BJ (cell line): ENCODE results near the gene S100A3. TPM values are rescaled to one million over a fixed set of nuclear protein-coding genes. Genes with fewer than 3 reads are reported as not detected.
"Not testable (repeated sequence)": the region's sequence is repeated elsewhere in the genome, so short reads cannot be mapped to it uniquely, and the experiment has no call there.

ENCODE experiments used
- CTCF ChIA-PET: fragments of 350-600 bp; formaldehyde crosslinking; extraction: SDS; loops from one replicate; lab custom pipeline; 2021; ENCODE audit warnings: antibody characterized with exemption, inconsistent platforms; lab: Yijun Ruan, JAX
- POLR2A ChIA-PET: fragments of 300-600 bp; sonication (Branson Sonifier 250); formaldehyde crosslinking; extraction: SDS; loops from one replicate; lab custom pipeline; 2021; ENCODE audit warnings: antibody characterized with exemption; lab: Charles Lee
- DNase-seq: peaks from one replicate; pipeline ENCODE4 v3.0.0-alpha.2; 2011; ENCODE audit warnings: low read depth
- H3K27me3 ChIP-seq: 2 replicates; pipeline ENCODE4 v1.6.0; 2011; ENCODE audit warnings: low read length; ENCODE audit not compliant: control insufficient read depth, insufficient read depth
- H3K36me3 ChIP-seq: 2 replicates; pipeline ENCODE4 v1.5.1; 2011; ENCODE audit warnings: low read length; ENCODE audit not compliant: control insufficient read depth, insufficient read depth
- H3K4me3 ChIP-seq: 2 replicates; pipeline ENCODE4 v1.5.1; 2011; ENCODE audit warnings: low read depth, mild to moderate bottlenecking, control low read depth, low read length
- polyA plus RNA-seq: library from polyadenylated mRNA; depleted of rRNA; stranded (reverse); fragments of >200 nt; gene quantifications from 2 replicates; pipeline ENCODE4 v1.2.3, GENCODE V29; 2011
- TF ChIP-seq, protein P1 (sequence below): IDR thresholded peaks from 2 replicates; pipeline ENCODE4 v1.5.1; 2011; ENCODE audit warnings: low read depth, mild to moderate bottlenecking, control low read depth, inconsistent platforms, low read length, moderate library complexity; ENCODE audit not compliant: insufficient read depth

S100A3 gene
- polyA plus RNA-seq, 1 experiment = 9.5 TPM

DNA sequence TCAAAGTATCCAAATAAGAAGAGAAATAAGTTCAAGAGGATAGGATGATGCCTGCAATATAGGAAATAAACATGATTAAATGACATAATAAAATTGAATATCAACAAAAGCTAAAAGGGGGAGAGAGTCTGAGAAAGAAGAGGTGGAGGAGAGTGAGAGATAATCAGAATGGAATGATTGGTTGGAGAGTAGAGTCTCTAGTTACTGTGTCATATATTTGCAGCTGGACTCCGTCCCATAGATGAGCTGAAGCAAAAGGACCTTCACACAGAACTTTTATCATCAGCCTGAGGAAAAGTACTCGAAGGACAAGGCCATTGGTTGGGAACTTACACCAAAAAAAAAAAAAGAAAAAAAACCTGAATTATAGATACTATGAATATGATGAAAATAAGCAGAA lies 39.4 kb upstream of the S100A3 start:
- H3K36me3 ChIP-seq = no peaks in the 10 kb centered on the region
- H3K4me3 ChIP-seq = no peak overlapping the region
- ChIA-PET CTCF (interaction anchor here (0.6 kb wide), 1 partner anchor 161 kb away, joined by 3 read pairs; no protein-coding TSS in a partner anchor), POLR2A (no interaction called here)
- no peak for DNase-seq
- TF ChIP-seq, protein P1, sequence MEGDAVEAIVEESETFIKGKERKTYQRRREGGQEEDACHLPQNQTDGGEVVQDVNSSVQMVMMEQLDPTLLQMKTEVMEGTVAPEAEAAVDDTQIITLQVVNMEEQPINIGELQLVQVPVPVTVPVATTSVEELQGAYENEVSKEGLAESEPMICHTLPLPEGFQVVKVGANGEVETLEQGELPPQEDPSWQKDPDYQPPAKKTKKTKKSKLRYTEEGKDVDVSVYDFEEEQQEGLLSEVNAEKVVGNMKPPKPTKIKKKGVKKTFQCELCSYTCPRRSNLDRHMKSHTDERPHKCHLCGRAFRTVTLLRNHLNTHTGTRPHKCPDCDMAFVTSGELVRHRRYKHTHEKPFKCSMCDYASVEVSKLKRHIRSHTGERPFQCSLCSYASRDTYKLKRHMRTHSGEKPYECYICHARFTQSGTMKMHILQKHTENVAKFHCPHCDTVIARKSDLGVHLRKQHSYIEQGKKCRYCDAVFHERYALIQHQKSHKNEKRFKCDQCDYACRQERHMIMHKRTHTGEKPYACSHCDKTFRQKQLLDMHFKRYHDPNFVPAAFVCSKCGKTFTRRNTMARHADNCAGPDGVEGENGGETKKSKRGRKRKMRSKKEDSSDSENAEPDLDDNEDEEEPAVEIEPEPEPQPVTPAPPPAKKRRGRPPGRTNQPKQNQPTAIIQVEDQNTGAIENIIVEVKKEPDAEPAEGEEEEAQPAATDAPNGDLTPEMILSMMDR = no peak
- no peaks in the 10 kb centered on the region for H3K27me3 ChIP-seq

DNA sequence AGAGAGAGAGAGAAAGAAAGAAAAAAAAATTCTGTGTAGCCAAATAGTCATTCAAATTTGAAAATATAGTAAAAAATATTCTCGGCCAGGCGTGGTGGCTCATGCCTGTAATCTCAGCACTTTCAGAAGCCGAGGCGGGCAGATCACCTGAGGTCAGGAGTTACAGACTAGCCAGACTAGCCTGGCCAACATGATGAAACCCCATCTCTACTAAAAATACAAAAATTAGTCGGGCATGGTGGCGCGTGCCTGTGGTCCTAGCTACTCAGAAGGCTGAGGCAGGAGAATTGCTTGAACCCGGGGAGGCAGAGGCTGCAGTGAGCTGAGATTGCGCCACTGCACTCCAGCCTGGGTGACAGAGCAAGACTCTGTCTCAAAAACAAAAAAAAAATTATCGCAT lies 39.0 kb upstream of the S100A3 start:
- CTCF ChIA-PET, DNase-seq: not testable (repeated sequence)

DNA sequence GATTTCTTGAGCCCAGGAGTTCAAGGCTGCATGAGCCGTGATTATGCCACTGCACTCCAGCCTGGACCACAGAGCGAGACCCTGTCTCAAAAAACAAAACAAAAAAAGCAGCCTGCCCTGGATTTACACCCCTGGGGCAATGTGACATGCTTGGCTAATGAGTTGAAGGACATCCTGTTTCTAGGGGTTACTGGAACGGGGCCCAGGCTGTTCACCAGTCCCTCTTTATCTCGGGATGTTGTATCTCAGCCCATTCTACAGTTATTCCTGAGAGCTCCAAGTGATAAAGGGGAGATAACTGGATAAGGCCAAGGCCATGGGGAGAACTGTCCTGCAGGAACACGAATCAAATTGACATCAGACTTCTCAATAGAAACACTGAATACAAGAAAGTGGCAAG lies 38.3 kb upstream of the S100A3 start:
- TF ChIP-seq, protein P1 = no peak
- Histone ChIP-seq H3K4me3 (no peak overlapping the region), H3K36me3 (no peaks in the 10 kb centered on the region), H3K27me3 (no peaks in the 10 kb centered on the region)
- no peak for DNase-seq
- CTCF ChIA-PET = interaction anchor here (1.0 kb wide), 1 partner anchor 30 kb away, joined by 4 read pairs; no protein-coding TSS in a partner anchor
- POLR2A ChIA-PET = no interaction called here

More for the DNA sequence above, 39.0 kb upstream of the S100A3 start:
- H3K36me3 ChIP-seq, H3K27me3 ChIP-seq, H3K4me3 ChIP-seq, POLR2A ChIA-PET: not testable (repeated sequence)

DNA sequence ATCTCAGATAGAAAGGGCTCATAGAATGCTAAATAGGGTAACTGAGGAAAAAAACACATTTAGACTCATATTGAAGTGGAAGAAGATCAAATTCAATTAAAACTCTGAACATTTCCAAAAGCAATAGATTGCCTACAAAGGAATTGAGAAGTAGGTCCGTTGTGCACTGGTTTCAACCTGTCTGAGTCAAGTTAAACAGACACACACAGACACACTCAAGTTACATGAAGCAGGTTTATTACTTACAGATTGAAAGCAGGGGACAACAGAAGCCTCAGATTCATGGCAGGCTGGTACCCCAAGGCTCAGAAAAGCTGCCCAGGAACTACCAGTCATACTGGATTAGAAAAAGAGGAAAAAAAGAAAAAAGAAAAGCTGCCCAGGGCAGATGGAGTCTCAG lies 37.3 kb upstream of the S100A3 start:
- CTCF ChIA-PET = interaction anchor here (1.1 to 1.7 kb wide), 2 partner anchors 14 to 76 kb away, joined by 3 to 8 read pairs; no protein-coding TSS in a partner anchor
- Histone ChIP-seq H3K36me3 (no peaks in the 10 kb centered on the region), H3K4me3 (no peak overlapping the region), H3K27me3 (no peaks in the 10 kb centered on the region)
- TF ChIP-seq, protein P1 = no peak
- POLR2A ChIA-PET = no interaction called here
- DNase-seq = no peak

DNA sequence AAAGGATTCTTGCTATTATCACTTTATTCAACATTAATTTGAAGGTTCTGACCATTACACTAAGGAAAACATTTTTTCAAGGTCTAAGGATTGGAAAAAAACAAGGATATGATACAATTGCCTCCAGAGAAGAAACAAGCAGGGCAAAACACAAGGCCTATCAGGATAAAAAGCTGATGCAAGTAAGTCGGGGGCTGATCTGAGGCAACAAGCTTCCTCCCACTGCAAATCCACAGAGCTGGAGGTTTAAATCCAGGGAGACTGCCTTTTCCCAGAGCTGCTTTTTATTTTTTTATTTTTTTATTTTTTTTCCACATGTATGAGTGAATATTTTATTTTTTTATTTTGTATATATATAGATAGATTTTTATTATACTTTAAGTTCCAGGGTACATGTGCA lies 35.9 kb upstream of the S100A3 start:
- no peak overlapping the region for H3K4me3 ChIP-seq
- TF ChIP-seq, protein P1 = no peak
- ChIA-PET POLR2A (no interaction called here), CTCF (interaction anchor here (0.7 to 1.7 kb wide), 6 partner anchors 8 to 252 kb away, joined by 3 to 8 read pairs (median 4); partner anchors contain the start of gene S100A13)
- no peak for DNase-seq
- H3K27me3 ChIP-seq = no peaks in the 10 kb centered on the region
- H3K36me3 ChIP-seq = no peaks in the 10 kb centered on the region

DNA sequence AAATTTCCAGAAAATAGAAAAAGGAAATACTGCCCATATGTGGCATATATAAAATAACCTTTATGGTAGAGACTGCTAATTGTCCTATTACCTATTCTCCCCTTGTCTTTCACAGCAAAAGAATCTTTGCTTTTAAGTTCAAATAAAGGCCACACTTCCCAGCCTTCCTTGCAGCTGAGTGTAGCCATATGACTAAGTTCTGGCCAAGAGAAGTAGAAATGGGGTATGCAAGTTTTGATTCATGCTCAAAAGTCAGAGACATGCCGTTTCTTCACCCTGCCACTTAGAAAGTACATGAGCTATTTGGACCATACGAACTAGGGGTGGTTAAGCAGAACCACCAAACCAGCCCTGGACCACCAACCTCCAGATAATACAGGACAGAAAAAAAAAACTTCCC lies 34.9 kb upstream of the S100A3 start:
- ChIA-PET CTCF (interaction anchor here (0.6 to 1.0 kb wide), 3 partner anchors 9 to 34 kb away, joined by 3 to 4 read pairs (median 3); no protein-coding TSS in a partner anchor), POLR2A (no interaction called here)
- Histone ChIP-seq H3K27me3 (no peaks in the 10 kb centered on the region), H3K36me3 (no peaks in the 10 kb centered on the region), H3K4me3 (no peak overlapping the region)
- DNase-seq = no peak
- TF ChIP-seq, protein P1 = no peak

DNA sequence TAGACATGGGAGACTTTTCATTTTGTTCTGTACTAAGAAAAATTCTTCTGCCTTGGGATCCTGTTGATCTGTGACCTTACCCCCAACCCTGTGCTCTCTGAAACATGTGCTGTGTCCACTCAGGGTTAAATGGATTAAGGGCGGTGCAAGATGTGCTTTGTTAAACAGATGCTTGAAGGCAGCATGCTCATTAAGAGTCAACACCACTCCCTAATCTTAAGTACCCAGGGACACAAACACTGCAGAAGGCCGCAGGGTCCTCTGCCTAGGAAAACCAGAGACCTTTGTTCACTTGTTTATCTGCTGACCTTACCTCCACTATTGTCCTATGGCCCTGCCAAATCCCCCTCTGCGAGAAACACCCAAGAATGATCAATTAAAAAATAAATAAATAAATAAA lies 34.5 kb upstream of the S100A3 start:
- POLR2A ChIA-PET, DNase-seq, H3K27me3 ChIP-seq, H3K36me3 ChIP-seq, H3K4me3 ChIP-seq: not testable (repeated sequence)
- CTCF ChIA-PET = interaction anchor here (0.6 kb wide), 2 partner anchors 14 to 34 kb away, joined by 3 read pairs; no protein-coding TSS in a partner anchor

DNA sequence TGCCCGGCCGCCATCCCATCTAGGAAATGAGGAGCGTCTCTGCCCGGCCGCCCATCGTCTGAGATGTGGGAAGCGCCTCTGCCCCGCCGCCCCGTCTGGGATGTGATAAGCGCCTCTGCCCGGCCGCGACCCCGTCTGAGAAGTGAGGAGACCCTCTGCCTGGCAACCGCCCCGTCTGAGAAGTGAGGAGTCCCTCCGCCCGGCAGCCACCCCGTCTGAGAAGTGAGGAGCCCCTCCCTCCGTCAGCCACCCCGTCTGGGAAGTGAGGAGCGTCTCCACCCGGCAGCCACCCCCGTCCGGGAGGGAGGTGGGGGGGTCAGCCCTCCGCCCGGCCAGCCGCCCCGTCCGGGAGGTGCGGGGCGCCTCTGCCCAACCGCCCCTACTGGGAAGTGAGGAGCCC lies 33.8 kb upstream of the S100A3 start:
- H3K4me3 ChIP-seq, DNase-seq, H3K27me3 ChIP-seq, POLR2A ChIA-PET, H3K36me3 ChIP-seq, CTCF ChIA-PET: not testable (repeated sequence)
